Mucosa of descending colon (tissue), 3 donors: ENCODE data around the gene PAM. TPM values are rescaled to one million over a fixed set of nuclear protein-coding genes. Genes with fewer than 3 reads are reported as not detected.

ENCODE experiments used
- ATAC-seq: fragments of 200-7000 bp; cut with Tn5 transposase; one replicate; pipeline ENCODE4 v1.9.1; 2020; ENCODE audit warnings: mild to moderate bottlenecking, moderate library complexity
- DNase-seq, 3 donors: peaks; one replicate each; pipeline ENCODE4 v3.0.0-alpha.2; 2020
- H3K36me3 ChIP-seq: fragments of 200-600 bp; one replicate; pipeline ENCODE4 v1.8.0; 2021; ENCODE audit warnings: low read depth, mild to moderate bottlenecking
- H3K4me1 ChIP-seq: fragments of 200-600 bp; one replicate; pipeline ENCODE4 v1.8.0; 2021; ENCODE audit warnings: low read depth, mild to moderate bottlenecking
- H3K4me3 ChIP-seq: fragments of 200-600 bp; one replicate; pipeline ENCODE4 v1.8.0; 2021; ENCODE audit warnings: mild to moderate bottlenecking
- H3K9me3 ChIP-seq: fragments of 200-600 bp; one replicate; pipeline ENCODE4 v1.8.0; 2021; ENCODE audit warnings: mild to moderate bottlenecking
- intact Hi-C, 2 donors: fragments of 100-400 bp; cut with DNase I in 1 of 2; cut with micrococcal nuclease in 1 of 2; formaldehyde crosslinking; loops; one replicate each; pipeline versions ENCODE4 v1.11.0 to v1.11.1; 2022; cut with DNase I, micrococcal nuclease
- total RNA-seq, 3 donors: library from RNA; stranded (reverse); fragmentation: NEBNext Ultra II Directional in 2 of 3; extraction: Animal tissue kit (Norgen Biotek cat#: 25700) in 2 of 3; gene quantifications; one replicate each; pipeline versions ENCODE4 v1.2.1 to v1.2.4, GENCODE V29; 2021 to 2023
- TF ChIP-seq, protein P1 (sequence below): fragments of 200-600 bp; IDR thresholded peaks from one replicate; pipeline ENCODE4 v1.8.0; 2022; ENCODE audit warnings: antibody characterized with exemption, mild to moderate bottlenecking
- donor health status: DM: no; HTN: no; CAD: no; lungs with moderate emphysema.
- donor health status: DM: no; HTN: no; CAD: no.
- donor health status: DM: no; HTN: yes; CAD: no.

The PAM gene
- total RNA-seq, 3 donors from 2014 or later: 59.7 to 164 (median 64.4) TPM

DNA sequence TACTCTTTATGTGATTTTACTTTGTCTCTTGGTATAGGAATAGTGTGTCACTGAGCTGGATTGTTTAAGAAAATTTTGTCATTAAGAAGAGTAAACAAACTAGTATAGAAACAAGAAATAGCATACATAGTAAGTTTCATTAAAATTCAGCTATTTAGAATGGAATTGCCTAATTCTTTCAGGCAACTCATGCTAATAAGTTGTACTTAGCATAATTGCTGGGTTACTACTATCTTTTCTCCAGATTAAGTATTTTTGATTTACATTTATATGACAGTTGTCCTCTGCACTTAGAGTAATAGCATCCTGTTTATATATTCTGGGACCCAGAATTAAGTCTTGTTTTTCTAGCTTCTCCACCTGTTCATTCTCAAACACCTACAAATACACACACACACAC, 85.9 kb downstream of the PAM start:
- Histone ChIP-seq H3K4me3 (no peak overlapping the region), H3K9me3 (no peaks in the 10 kb centered on the region), H3K4me1 (no peaks in the 10 kb centered on the region), H3K36me3 (no peaks in the 10 kb centered on the region)
- TF ChIP-seq, protein P1, sequence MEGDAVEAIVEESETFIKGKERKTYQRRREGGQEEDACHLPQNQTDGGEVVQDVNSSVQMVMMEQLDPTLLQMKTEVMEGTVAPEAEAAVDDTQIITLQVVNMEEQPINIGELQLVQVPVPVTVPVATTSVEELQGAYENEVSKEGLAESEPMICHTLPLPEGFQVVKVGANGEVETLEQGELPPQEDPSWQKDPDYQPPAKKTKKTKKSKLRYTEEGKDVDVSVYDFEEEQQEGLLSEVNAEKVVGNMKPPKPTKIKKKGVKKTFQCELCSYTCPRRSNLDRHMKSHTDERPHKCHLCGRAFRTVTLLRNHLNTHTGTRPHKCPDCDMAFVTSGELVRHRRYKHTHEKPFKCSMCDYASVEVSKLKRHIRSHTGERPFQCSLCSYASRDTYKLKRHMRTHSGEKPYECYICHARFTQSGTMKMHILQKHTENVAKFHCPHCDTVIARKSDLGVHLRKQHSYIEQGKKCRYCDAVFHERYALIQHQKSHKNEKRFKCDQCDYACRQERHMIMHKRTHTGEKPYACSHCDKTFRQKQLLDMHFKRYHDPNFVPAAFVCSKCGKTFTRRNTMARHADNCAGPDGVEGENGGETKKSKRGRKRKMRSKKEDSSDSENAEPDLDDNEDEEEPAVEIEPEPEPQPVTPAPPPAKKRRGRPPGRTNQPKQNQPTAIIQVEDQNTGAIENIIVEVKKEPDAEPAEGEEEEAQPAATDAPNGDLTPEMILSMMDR: no peak
- no peak for ATAC-seq
- intact Hi-C loops: no loop called here
- DNase-seq: no peak

DNA sequence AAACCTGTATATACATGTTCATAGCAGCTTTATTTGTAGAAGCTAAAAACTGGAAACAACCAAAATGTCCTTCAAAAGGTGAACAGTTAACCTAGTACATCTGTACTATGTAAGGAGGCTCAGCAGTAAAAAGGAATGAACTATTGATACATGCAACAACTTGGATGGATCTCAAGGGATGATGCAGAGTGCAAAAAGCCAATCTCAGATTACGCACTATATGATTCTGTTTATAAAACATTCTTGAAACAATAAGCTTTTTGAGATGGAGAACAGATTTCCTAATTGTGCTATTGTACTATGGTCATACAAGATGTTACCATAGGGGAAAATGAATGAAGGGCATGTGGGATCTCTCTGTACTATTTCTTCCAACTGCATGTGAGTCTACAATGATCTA, 88.9 kb downstream of the PAM start:
- intact Hi-C loops: no loop called here
- H3K9me3 ChIP-seq: no peaks in the 10 kb centered on the region
- DNase-seq (no peak), ATAC-seq (no peak)
- TF ChIP-seq, protein P1: no peak
- H3K4me3 ChIP-seq: no peak overlapping the region
- H3K36me3 ChIP-seq: no peaks in the 10 kb centered on the region
- no peaks in the 10 kb centered on the region for H3K4me1 ChIP-seq

DNA sequence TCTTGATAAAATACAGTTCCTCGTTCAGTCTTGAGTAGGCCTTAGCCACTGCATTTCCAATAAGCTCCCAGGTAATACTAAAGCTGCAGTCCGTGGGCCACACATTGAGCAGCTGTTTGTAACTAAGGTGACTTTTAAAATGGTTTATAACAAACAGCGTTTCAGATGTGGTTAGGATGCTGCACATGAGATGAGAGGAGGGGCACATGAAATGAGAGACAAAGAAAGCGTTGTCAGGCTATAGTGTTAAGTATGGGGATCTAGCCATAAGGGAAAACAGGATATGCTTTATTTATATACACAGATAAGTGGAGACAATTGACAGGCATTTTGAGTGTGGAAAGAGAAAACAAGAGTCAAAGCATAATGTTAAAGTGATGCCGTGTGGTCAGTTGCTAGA, 89.9 kb downstream of the PAM start:
- Histone ChIP-seq H3K36me3 (no peaks in the 10 kb centered on the region), H3K4me1 (no peaks in the 10 kb centered on the region), H3K9me3 (no peaks in the 10 kb centered on the region), H3K4me3 (no peak overlapping the region)
- TF ChIP-seq, protein P1: no peak
- intact Hi-C loops: no loop called here
- DNase-seq: no peak
- no peak for ATAC-seq

DNA sequence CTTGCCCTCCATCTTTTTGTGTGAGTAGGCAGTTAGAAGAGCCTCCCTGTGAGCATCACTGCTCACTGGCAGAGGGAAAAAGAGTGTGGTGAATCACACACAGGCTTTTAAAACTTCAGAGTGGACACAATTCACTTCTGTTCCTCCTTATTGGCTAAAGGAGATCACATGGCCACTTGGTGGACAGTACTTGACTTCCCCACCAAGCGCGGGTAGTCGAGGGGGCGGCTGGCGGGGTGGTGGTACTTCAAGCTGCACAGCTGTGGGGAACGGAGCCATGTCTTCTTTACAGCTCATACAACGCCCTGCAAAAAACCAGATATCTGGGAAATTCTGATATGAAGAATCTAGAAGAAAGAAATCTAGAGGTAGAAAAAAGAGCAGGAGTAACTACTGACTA, 95.4 kb downstream of the PAM start:
- Histone ChIP-seq H3K9me3 (no peaks in the 10 kb centered on the region), H3K4me3 (no peak overlapping the region), H3K4me1 (no peaks in the 10 kb centered on the region), H3K36me3 (no peaks in the 10 kb centered on the region)
- no peak for ATAC-seq
- intact Hi-C loops: no loop called here
- TF ChIP-seq, protein P1: no peak
- DNase-seq: peak in 1 of 3 donors; percentile 19

DNA sequence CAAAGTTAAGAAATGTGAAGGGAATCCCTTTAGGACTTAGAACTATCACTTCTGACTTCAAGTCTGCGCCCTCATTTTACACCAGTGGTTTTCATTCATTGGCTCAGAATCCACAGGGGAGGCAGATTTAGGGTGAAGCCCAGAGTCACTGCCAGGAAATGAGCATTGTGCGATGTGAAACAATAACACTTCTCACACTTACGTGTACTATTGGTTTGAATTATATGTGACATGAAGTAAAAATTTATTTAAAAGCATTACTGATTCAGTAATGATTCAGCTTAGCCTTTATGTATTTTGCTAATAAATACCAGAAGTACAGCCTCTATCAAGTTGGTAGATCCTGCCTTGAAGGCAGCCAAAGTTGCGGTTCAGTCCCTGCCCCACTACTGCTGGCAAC, 98.6 kb downstream of the PAM start:
- no peak for DNase-seq
- Histone ChIP-seq H3K4me3 (no peak overlapping the region), H3K4me1 (no peaks in the 10 kb centered on the region), H3K36me3 (no peaks in the 10 kb centered on the region), H3K9me3 (no peaks in the 10 kb centered on the region)
- intact Hi-C loops: no loop called here
- TF ChIP-seq, protein P1: no peak
- no peak for ATAC-seq
